D341Med (cell line): ENCODE measurements around the gene TMEM132C.

Experiments used
- DNase-seq: peaks from one replicate; pipeline ENCODE4 v3.0.0; 2012; ENCODE audit warnings: low spot score

Gene TMEM132C

DNA sequence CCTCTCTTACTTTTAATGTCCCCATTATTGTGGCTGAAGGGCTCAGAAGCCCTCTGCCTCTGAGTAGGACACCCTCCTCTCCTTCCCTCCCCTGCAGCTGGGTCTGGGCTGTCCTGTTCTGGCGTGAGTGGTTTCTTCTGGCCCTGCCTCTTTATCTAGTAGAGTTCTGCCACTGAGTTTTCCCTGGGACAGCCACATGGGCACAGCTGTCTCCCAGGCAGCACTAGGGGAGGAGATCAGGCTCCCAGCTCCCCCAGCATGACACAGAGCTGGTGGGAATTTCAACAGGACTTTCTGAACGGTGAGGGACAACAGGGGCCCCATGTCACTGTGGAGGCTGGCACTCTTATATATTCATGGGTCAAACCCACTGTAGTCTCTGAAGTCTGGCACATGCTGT lies 21.4 kb downstream of the TMEM132C start:
- no peak for DNase-seq

DNA sequence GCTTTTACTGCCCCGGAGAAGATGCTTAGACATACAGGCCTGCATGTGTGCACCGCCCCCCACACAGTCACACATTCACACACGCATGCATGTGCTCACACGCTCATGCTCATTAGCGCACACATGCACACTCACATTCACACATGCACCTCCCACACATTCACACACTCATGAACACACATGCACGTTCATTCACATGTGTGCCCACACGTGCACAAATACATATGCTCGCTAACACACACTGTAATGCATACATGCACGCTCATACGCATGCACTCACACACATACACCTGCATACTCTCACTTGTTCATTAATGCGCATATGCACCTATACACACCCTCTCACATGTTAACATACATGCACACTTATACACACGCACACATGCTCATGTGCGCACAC lies 21.9 kb downstream of the TMEM132C start:
- DNase-seq: no peak

DNA sequence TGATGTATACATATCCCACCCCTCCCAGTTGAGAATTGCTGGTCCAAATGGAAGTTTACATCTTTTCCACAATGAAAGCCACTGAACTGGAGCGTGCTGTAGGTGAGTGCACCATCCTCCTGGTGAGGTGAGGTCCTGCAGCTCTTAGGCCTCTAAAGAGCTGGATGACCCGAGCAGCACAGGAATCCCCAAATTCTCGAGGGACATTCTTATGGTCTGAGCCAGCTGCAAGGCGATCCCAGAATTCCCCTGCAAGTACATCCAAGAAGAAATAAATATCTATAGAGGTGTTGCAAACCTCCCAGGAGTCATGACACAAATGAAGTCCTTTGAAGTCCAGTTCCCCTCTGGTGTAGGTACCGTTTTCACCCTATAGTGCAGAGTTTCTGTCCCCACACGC lies 24.0 kb downstream of the TMEM132C start:
- DNase-seq: no peak

DNA sequence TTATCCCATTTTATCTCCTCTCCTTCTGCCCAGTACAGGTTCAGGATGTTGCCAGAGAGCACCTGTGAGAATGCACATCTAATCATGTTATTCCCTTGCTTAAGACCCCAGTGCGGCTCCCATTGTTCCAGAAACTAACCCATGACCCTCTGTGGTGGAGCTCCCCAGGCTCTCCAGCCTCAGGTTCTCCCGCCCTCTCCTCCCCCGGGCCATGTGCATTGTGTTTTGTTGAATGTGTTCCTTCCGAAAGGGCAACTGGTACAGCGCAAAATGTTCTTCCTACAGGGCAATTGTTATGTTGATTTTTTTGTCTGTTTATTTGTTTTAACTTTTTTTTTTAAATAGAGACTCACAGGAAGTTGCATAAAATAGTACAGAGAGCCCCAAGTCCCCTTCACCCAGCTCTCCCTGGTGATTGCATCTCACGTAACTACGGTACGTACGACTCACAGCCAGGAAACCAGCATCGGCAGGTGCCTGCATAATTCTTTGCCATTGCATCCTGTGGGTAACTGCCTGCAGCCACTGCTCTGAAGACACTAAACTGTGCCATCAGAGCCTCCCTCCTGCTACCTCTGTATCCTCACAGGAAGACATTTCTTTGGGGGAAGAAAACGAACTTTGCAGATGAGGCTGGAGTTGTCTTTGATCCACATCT lies 31.2 kb downstream of the TMEM132C start:
- no peak for DNase-seq

DNA sequence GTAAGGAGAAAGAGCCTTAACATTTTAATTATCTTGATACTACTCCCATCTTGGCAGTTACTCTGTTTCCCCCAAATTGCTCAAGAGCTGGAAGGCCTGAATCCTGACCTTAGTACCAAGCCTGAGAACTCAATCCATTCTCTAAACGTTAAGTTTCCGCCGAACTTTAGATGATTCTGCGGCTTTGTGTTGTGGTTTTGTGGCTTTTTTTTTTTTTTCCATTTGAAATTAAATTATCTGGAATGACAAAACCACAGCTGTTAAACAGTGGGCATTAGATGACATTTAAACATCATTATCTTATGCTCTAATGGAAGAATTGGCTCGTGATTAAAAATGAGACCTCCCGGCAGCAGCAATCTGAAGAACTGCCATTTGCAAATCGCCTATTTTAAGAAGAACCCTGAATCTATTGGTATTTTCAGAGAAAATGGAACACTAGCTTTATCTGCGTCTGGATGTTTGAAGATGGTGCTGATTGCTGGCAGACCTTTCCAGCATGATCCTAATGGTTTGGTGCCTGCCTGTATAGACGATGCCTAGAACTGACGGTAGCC lies 38.4 kb downstream of the TMEM132C start:
- no peak for DNase-seq

DNA sequence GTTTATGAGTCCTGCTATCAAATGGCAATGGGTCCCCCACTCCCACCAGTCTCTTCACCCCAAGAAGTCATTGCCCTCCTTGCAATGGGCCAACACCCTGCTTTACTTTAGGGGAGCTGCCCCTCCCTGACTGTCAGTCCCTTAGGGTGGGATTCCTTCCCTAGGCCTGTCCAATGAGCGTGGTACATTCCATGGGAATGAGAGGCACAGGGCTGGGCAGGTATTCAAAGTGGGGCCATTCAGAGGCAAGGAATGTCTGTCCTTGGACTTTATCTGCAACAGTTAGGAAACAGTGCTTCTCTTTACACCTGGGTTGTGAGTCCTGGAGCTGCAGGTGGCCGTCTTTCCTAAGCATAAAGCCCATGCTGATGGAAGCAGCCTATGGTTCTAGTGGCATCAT lies 40.8 kb downstream of the TMEM132C start:
- DNase-seq: no peak

DNA sequence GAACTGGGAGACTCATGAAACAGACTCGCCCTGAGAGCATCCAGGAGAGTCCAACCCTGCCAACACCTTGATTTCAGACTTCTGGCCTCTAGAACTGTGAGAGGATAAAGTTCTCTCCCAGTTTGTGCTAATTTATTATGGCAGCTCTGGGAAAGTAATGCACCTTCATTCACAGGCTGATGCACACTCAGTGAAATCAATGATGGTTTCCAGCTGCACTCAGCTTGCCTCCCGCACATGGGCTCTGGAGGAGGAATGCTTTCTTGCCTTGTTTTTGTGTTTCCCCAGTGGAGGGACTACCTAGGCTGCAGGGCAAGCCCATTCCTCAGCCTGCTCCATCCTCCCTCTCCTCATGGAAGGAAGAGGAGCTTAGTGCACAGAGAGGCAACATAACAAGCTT lies 45.7 kb downstream of the TMEM132C start:
- no peak for DNase-seq

DNA sequence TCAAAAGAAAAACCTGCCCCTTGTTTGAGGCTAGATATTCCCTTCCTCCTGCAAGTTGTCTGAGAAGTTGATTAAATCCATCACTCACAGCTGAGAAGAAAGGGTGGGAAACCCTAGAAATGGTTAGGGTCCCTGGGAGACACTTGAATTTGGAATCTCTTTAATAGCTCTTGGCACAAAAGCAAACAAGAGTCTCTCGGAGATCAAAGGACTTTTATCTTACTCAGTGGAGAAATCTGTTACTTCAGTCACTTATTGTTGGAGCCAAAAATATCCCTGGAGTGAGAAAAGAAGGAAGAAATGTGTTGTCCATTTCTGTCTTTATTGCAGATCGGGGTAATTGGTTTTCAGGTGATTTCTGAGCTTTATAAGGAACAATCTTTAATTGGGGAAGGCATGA lies 47.0 kb downstream of the TMEM132C start:
- DNase-seq: no peak

DNA sequence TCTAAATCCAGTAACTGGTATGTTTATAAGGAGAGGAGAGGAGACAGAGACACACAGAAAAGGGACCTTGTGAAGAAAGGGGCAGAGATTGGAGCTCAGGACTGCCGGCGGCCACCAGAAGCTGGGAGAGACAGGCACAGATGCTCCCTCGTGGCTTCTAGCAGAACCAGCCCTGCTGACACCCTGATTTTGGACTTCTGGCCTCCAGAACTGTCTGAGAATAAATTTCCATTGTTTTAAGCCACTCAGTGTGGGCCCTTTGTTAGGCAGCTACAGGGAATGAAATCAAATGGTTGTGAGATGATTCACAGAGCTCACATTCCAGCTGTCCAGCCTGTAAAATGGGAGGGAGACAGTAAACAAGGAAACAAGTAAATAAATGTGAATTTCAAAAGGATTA lies 47.6 kb downstream of the TMEM132C start:
- DNase-seq: no peak

DNA sequence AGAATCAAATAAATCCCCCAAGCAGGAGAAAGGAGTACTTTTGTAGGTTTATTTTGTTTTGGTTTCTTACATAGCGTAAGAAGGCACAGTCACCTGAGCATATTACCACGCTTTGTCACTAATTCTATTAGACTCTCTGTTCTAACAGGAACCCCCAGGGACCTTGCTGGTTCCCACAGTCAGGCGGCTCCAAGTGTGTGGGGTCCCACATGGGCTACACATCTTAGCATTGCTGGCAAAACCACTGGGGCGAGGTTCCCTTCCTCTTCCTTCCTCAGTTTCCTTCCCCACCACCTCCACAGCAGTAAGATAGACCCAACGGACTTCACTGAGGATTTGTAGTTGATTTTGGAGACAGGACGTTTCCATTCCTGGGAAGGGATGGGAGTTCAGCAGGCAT lies 49.1 kb downstream of the TMEM132C start:
- DNase-seq: no peak

DNA sequence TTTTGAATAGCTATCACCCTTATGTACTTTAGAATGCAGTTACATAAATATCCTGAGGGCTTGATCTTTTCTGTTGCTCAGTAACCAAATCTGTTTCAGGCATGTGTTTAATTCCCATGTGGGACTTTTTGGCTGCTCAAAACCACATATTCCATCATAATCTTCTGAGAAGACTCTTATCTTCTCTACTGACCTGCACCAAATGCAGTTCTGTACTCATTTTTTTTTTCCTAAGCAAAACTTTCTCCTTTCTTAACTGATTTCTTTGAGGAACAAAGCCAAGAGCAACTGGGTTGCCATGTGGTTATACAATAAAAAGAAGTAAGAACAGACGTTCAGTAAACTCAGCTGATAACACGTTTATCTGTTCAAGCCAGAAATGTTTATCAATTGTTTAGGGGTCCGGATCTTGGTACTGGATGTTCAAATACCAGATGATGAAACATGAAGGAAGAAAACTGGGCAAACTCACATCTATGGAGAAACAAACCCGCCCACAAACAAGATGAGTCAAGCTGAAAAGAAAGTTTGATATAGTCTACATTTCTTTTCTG lies 50.1 kb downstream of the TMEM132C start:
- no peak for DNase-seq

DNA sequence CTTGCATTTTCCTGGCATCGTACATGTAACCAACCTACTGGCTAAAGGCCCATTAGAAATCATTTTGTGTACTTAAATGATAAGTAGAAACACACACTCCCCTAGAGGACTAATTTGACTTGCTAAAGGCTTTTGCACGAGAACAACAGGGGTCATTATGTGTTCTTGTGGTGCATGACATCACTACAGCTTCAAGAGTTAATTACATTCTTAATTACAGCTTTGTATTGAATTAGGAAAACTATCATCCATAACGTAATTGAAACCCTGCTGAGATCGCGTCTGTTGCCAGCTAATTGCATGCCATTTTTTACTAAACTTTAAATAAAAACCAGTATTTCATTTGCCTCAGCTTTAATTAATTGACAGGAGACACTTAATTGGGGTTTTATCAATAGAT lies 51.4 kb downstream of the TMEM132C start:
- DNase-seq: no peak

DNA sequence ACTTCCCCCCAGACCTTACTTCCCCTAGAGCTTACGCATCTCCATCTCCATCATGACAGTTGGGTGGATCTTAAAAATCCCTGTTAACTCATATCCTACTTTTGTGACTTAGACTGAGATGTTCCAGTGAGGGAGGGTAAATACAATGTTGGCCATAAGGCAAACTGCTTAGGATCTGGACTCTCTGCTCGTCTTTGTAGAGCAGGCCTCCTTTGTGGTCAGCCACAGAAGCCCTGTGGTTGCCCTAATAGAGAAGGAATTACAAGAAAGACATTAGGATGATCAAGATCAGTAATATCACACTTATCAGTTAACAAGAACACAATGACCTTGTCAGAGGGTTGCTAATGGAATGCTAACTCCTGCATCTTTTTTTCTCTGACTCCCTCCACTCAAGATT lies 52.0 kb downstream of the TMEM132C start:
- DNase-seq: no peak

DNA sequence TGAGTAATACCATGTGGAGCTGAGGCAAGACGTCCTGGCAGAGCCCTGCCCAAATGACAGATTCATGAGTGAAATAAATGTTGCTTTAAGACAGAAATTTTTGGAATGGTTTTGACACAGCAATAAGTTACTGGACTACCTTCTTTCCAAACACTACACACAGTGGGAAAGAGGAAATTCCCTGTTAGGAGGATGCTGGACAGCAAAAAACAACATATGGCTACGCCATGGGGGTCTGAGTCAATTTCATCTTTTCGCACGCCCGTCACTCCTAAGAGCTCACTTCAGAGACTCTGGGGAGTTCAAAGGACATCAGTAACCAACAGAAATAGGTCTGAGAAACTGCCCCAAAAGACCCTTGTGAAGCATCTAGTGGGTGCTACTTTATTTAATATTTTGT lies 55.4 kb downstream of the TMEM132C start:
- DNase-seq: no peak

DNA sequence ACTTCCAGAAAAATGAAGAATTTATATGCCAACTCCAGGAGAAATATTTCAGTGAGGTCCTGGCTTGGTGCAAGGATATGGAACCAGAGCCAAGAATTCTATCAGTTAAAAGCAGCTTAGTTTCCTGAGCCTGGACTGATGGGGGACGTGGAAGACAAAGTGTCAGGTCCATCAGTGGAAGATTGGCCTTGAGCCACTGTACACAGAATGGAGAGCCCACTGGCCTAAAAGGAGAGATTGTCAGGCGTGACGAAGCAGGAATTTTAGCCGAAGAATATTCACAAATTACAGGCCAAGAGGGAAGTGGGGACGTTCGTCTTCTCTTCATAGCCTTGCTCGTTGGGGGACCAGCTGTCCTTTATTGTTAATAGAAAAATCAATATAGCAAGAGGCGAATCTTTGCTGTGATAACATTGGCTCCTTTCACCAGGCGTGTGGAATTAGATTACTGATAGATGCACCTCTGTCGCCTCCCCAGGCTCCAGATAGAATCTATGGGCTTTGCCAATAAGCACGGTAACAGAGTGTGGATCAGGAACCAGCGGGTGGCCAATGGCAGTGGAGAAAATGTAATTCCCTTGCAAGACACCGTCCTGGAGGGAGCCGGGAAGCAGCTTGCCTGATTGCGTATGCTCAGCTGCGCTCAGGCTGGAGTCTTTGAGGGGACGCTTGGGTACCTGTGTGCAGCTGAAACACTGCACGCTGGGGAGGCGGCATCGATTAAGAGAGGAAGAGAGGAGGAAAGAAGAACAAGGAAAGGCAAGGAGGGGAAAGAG lies 56.4 kb downstream of the TMEM132C start:
- DNase-seq: no peak

DNA sequence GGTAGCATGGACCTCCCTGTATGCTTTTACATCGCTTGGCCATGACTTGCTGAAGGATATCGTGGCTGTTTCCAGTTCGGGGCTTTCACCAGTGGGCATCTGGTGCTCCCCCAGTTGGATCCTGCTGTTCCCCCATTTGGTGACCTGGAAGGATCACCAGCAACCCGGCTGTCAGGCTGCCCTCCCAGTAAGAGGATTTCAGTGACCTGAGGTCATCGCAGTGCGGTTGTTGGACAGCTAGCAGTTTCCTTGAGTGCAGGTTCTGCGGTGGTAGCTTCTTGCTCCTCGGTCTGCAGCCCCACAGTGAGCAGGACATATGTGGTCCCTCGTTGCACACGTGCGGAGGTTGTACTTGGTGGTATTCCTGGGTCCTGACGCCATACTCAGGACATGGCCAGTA lies 58.7 kb downstream of the TMEM132C start:
- DNase-seq: no peak

DNA sequence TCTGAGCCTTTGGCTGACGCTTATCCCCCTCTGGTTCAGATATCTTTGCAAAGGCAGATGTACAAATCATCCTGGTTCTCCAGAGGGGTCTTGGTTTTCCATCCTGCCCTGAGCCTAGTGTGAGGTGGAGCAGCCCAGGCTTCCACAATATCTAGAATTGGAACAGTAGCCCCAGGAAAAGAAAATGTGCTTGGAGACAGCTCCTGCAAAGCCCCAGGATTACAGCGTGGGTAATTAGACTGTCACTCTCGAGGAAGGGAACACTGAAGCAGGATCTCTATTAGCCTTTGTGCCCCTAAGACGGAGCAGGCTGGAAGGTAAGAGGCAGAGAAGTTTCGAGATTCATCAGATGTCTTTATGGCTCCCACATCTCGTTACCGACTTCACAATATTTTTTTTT lies 59.4 kb downstream of the TMEM132C start:
- DNase-seq: no peak

DNA sequence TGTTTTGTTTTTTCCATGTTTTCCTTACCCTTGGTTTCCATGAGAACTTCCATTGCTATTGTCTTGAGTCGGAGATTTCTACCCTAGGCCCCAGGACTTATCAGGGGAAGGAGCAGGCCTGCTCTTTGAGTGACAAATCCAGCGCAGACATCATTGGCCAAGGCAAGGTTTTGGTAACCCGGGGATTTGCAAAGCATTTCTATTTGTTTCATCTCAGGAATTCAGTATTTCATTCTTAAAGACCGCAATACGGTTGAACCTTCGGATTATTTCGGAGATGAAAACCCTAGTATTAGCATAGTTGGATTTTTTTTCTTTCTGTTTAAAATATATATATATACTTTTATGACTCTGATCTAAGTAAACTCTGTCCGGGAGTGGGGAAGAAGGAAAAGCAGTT lies 62.0 kb downstream of the TMEM132C start:
- no peak for DNase-seq

DNA sequence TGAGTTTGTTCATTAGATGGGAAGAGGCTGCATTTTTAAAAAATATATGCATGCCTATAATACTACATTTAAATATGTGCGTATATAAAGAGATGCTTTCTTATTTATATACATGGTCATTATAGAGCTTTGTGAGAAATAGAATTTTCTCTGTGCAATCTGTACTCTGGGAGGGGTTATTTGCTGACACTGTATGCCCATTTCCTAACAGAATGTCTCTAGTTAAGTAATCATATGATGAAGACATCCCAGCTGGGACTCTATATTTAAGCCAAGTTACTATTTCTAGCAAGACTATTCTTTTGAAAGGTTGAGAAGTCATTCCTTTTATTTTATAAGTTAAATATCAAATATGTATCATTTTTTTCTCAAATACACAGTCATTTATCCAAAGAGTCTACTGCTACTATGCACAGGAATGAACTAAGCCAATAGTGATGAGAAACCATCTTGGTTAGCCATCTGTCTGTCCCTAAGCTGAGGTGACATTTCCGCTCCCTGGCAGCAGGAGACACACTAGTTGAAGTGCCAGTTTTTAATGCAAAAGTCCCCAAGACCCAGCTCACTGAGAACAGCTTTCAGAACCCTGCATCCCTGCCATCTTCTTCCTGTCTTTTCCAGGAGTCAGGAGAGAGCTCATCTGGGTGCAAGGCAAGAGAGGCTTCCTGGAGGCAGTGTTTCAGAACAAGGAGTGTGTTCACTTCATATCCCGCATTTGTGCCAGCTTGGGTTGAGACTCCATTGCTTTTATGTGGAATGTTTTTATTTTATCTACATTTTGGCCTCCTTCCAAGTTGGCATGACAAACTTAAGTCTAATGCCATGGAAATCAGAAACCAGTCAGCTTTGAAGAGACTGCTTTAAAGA lies 69.5 kb downstream of the TMEM132C start:
- no peak for DNase-seq

DNA sequence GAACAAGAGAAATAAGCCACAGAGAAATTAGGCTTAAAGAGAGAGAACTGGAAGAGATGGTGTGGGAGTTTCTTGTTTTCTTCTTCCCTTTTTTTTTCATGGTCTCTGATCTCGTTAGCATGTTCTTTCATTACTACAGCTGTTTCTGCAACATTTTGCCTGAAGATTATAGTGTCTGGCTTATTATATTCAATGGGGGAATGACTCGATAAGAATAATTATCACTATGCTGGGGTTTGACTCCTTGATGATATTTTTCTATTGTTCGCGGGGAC lies 70.0 kb downstream of the TMEM132C start:
- no peak for DNase-seq

DNA sequence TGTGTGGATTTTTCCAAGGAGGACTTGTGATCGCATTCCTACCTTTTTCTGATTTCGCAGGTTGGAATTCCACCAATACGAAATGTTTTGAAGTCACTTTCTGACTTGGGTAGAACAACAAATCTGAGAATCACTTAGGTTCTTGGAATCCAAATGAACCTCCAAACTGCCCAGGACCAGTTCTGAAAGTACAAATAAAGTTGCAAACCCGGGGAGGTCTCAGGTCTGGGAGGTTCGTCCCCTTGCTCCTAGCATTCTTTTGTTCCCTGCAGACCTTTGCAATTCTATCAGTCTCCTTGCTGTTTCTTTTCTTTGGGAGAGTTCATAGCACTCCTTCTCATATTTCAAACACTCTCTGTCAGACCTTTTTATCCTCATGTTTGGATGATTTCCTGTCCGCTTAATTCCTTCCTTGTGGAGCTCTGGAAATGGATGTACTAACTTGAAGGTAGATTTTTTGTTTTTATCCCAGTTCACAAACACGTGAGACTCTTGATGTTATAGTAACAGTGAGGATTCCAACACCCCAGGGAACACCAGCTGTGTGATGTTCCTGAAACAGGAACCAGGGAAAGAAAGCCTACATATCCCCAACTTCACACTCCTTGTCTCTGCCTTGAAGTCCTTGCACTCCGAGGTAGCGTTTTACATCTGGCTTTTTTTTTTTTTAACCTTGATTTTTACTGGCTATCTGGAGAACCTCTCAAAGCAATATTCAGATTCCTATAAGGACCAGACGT lies 70.6 kb downstream of the TMEM132C start:
- no peak for DNase-seq
